A549 (cell line): ENCODE results near the gene LYZL2.

Experiments
- EHMT2 ChIP-seq: fragments of 200-600 bp; sonication (generic); IDR thresholded peaks from 2 replicates; pipeline ENCODE4 v1.6.1; 2016; ENCODE audit warnings: antibody characterized with exemption, low read depth, mild to moderate bottlenecking, moderate library complexity
- KDM5A ChIP-seq: fragments of 200-600 bp; sonication (generic); IDR thresholded peaks from 2 replicates; pipeline ENCODE4 v1.6.1; 2016; ENCODE audit warnings: antibody characterized with exemption, mild to moderate bottlenecking
- POLR2A ChIP-seq: IDR thresholded peaks from 2 replicates; pipeline ENCODE4 v1.6.1; 2012; ENCODE audit warnings: mild to moderate bottlenecking, low read length
- TF ChIP-seq, protein P1 (sequence below): fragments of >200 bp; sonication (Bioruptor Twin); formaldehyde crosslinking; IDR thresholded peaks from 3 replicates; pipeline ENCODE4 v1.5.1; 2016
- TF ChIP-seq, protein P2 (sequence below): IDR thresholded peaks from 2 replicates; pipeline ENCODE4 v1.6.1; 2012

DNA sequence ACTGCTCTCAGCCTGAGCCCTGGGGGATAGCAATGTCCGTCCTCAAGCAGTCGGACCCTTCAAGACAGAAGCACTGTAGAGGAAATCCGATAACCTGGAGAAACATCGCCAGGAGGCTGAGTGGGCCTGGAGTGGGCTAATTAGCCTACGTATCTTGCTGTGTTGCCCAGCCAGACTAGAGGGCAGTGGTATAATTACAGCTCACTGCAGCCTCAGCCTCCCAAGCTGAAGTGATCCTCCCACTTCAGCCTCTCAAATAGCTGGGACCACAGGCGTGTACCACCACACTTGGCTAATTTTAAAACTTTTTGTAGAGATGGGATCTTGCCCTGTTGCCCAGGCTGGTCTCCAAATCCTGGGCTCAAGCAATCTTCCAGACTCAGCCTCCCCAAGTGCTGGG, 21.7 kb downstream of the LYZL2 start:
- TF ChIP-seq EHMT2 (no peak), POLR2A (no peak), KDM5A (no peak)
- TF ChIP-seq, protein P1, sequence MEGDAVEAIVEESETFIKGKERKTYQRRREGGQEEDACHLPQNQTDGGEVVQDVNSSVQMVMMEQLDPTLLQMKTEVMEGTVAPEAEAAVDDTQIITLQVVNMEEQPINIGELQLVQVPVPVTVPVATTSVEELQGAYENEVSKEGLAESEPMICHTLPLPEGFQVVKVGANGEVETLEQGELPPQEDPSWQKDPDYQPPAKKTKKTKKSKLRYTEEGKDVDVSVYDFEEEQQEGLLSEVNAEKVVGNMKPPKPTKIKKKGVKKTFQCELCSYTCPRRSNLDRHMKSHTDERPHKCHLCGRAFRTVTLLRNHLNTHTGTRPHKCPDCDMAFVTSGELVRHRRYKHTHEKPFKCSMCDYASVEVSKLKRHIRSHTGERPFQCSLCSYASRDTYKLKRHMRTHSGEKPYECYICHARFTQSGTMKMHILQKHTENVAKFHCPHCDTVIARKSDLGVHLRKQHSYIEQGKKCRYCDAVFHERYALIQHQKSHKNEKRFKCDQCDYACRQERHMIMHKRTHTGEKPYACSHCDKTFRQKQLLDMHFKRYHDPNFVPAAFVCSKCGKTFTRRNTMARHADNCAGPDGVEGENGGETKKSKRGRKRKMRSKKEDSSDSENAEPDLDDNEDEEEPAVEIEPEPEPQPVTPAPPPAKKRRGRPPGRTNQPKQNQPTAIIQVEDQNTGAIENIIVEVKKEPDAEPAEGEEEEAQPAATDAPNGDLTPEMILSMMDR = no peak
- TF ChIP-seq, protein P2, sequence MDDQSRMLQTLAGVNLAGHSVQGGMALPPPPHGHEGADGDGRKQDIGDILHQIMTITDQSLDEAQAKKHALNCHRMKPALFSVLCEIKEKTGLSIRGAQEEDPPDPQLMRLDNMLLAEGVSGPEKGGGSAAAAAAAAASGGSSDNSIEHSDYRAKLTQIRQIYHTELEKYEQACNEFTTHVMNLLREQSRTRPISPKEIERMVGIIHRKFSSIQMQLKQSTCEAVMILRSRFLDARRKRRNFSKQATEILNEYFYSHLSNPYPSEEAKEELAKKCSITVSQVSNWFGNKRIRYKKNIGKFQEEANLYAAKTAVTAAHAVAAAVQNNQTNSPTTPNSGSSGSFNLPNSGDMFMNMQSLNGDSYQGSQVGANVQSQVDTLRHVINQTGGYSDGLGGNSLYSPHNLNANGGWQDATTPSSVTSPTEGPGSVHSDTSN = no peak
